ENCODE results near the gene ASIC4.

GRCh38 chr2:219474285-219475060, 39.8 kb upstream of the ASIC4 start:
- TF ChIP-seq EZH2 (IDR thresholded peaks at IDR 0.05; ENCODE audit: borderline replicate concordance): no peak
- TF ChIP-seq CTCF (IDR thresholded peaks at IDR 0.05; ENCODE audit: poor library complexity): no peak

All from hepatocyte (in vitro differentiated cells).